ENCODE data around the gene TCL1B. TPM values are rescaled to one million over a fixed set of nuclear protein-coding genes. Genes with fewer than 3 reads are reported as not detected.

TCL1B gene
- total RNA-seq, 1 donor from 2014 or later: not detected

DNA sequence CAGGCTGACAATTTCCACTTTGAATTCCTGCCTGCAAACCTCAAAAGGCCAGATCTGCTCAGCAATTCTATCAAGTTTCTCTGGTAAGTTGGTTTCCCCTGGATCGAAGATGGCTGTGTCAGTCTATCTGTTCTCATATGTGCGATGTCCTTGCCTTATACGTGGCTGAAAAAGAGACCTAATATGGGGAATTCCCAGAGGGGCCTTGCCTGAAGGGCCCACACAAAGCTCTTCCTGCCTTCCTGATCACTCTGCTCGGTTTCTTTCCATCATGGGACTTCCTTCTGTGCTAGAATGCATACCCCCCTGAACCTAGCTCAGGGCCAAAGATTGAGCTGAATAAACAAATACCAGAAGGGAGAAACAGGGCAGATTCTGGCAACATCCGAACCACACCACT, 13.2 kb downstream of the TCL1B start:
- Histone ChIP-seq H3K79me2 (ENCODE audit: insufficient read depth, low read length) (no peaks in the 10 kb centered on the region), H3K27ac (ENCODE audit: low read depth, low read length) (no peak overlapping the region), H3K4me3 (ENCODE audit: insufficient read depth, low read depth, low read length) (no peak overlapping the region), H4K20me1 (ENCODE audit: insufficient read depth, low read length) (no peaks in the 10 kb centered on the region), H3K27me3 (ENCODE audit: insufficient read depth, low read length) (no peaks in the 10 kb centered on the region), H2AFZ (ENCODE audit: low read depth, low read length) (no peak overlapping the region), H3K9ac (ENCODE audit: low read length) (no peak overlapping the region), H3K4me2 (ENCODE audit: low read length) (no peak overlapping the region), H3K36me3 (ENCODE audit: insufficient read depth, low read length) (no peaks in the 10 kb centered on the region), H3K9me3 (ENCODE audit: insufficient read depth, low read depth, low read length) (no peaks in the 10 kb centered on the region), H3K4me1 (ENCODE audit: insufficient read depth, low read length) (no peaks in the 10 kb centered on the region)
- Mint-ChIP-seq H3K9me3 (ENCODE audit: unreplicated experiment) (peaks cover 1% of the 10 kb centered on the region), H3K36me3 (ENCODE audit: low read depth, unreplicated experiment) (no peaks in the 10 kb centered on the region), H3K4me3 (ENCODE audit: unreplicated experiment) (no peak overlapping the region), H3K27ac (ENCODE audit: unreplicated experiment) (no peak overlapping the region), H3K4me1 (ENCODE audit: low read depth, unreplicated experiment) (peaks cover 11% of the 10 kb centered on the region), H3K27me3 (ENCODE audit: low read depth, unreplicated experiment) (peaks cover 4% of the 10 kb centered on the region)
- no peak for DNase-seq (ENCODE audit: low read depth)
- TF ChIP-seq EZH2 (IDR thresholded peaks at IDR 0.05; ENCODE audit: insufficient read depth, low read length): no peak
- TF ChIP-seq, protein P1, sequence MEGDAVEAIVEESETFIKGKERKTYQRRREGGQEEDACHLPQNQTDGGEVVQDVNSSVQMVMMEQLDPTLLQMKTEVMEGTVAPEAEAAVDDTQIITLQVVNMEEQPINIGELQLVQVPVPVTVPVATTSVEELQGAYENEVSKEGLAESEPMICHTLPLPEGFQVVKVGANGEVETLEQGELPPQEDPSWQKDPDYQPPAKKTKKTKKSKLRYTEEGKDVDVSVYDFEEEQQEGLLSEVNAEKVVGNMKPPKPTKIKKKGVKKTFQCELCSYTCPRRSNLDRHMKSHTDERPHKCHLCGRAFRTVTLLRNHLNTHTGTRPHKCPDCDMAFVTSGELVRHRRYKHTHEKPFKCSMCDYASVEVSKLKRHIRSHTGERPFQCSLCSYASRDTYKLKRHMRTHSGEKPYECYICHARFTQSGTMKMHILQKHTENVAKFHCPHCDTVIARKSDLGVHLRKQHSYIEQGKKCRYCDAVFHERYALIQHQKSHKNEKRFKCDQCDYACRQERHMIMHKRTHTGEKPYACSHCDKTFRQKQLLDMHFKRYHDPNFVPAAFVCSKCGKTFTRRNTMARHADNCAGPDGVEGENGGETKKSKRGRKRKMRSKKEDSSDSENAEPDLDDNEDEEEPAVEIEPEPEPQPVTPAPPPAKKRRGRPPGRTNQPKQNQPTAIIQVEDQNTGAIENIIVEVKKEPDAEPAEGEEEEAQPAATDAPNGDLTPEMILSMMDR (IDR thresholded peaks at IDR 0.05; ENCODE audit: insufficient read depth, low read depth, low read length): no peak
- no peak for FAIRE-seq

GRCh38 chr14:95700221-95700976, 14.2 kb downstream of the TCL1B start:
- no peaks in the 10 kb centered on the region for H4K20me1 ChIP-seq (ENCODE audit: insufficient read depth, low read length)
- DNase-seq (ENCODE audit: low read depth) (no peak), FAIRE-seq (no peak)
- Mint-ChIP-seq H3K36me3 (ENCODE audit: low read depth, unreplicated experiment) (no peaks in the 10 kb centered on the region), H3K27me3 (ENCODE audit: low read depth, unreplicated experiment) (peaks cover 2% of the 10 kb centered on the region), H3K9me3 (ENCODE audit: unreplicated experiment) (no peaks in the 10 kb centered on the region), H3K4me3 (ENCODE audit: unreplicated experiment) (no peak overlapping the region), H3K4me1 (ENCODE audit: low read depth, unreplicated experiment) (peaks cover 11% of the 10 kb centered on the region), H3K27ac (ENCODE audit: unreplicated experiment) (no peak overlapping the region)
- H3K4me2 ChIP-seq (ENCODE audit: low read length): no peak overlapping the region
- no peak overlapping the region for H3K27ac ChIP-seq (ENCODE audit: low read depth, low read length)
- H2AFZ ChIP-seq (ENCODE audit: low read depth, low read length): no peak overlapping the region
- H3K79me2 ChIP-seq (ENCODE audit: insufficient read depth, low read length): no peaks in the 10 kb centered on the region
- H3K36me3 ChIP-seq (ENCODE audit: insufficient read depth, low read length): no peaks in the 10 kb centered on the region
- H3K4me3 ChIP-seq (ENCODE audit: insufficient read depth, low read depth, low read length): no peak overlapping the region
- no peaks in the 10 kb centered on the region for H3K4me1 ChIP-seq (ENCODE audit: insufficient read depth, low read length)
- H3K9me3 ChIP-seq (ENCODE audit: insufficient read depth, low read depth, low read length): no peaks in the 10 kb centered on the region
- no peak for TF ChIP-seq EZH2 (IDR thresholded peaks at IDR 0.05; ENCODE audit: insufficient read depth, low read length)
- TF ChIP-seq, protein P1 (IDR thresholded peaks at IDR 0.05; ENCODE audit: insufficient read depth, low read depth, low read length): no peak
- no peak overlapping the region for H3K9ac ChIP-seq (ENCODE audit: low read length)
- H3K27me3 ChIP-seq (ENCODE audit: insufficient read depth, low read length): no peaks in the 10 kb centered on the region

GRCh38 chr14:95701846-95702221, 15.6 kb downstream of the TCL1B start:
- no peaks in the 10 kb centered on the region for H3K79me2 ChIP-seq (ENCODE audit: insufficient read depth, low read length)
- H2AFZ ChIP-seq (ENCODE audit: low read depth, low read length): no peak overlapping the region
- TF ChIP-seq, protein P1 (IDR thresholded peaks at IDR 0.05; ENCODE audit: insufficient read depth, low read depth, low read length): no peak
- no peak for TF ChIP-seq EZH2 (IDR thresholded peaks at IDR 0.05; ENCODE audit: insufficient read depth, low read length)
- Mint-ChIP-seq H3K4me1 (ENCODE audit: low read depth, unreplicated experiment) (peaks cover 11% of the 10 kb centered on the region), H3K27me3 (ENCODE audit: low read depth, unreplicated experiment) (no peaks in the 10 kb centered on the region), H3K4me3 (ENCODE audit: unreplicated experiment) (no peak overlapping the region), H3K27ac (ENCODE audit: unreplicated experiment) (no peak overlapping the region), H3K36me3 (ENCODE audit: low read depth, unreplicated experiment) (no peaks in the 10 kb centered on the region), H3K9me3 (ENCODE audit: unreplicated experiment) (no peaks in the 10 kb centered on the region)
- no peak overlapping the region for H3K9ac ChIP-seq (ENCODE audit: low read length)
- no peak overlapping the region for H3K27ac ChIP-seq (ENCODE audit: low read depth, low read length)
- H3K4me3 ChIP-seq (ENCODE audit: insufficient read depth, low read depth, low read length): no peak overlapping the region
- DNase-seq (ENCODE audit: low read depth) (peak; percentile 0), FAIRE-seq (no peak)
- H3K36me3 ChIP-seq (ENCODE audit: insufficient read depth, low read length): no peaks in the 10 kb centered on the region
- no peaks in the 10 kb centered on the region for H4K20me1 ChIP-seq (ENCODE audit: insufficient read depth, low read length)
- H3K9me3 ChIP-seq (ENCODE audit: insufficient read depth, low read depth, low read length): no peaks in the 10 kb centered on the region
- no peaks in the 10 kb centered on the region for H3K27me3 ChIP-seq (ENCODE audit: insufficient read depth, low read length)
- H3K4me2 ChIP-seq (ENCODE audit: low read length): no peak overlapping the region
- H3K4me1 ChIP-seq (ENCODE audit: insufficient read depth, low read length): no peaks in the 10 kb centered on the region

Measured in astrocyte (in vitro differentiated cells and primary cell).